ENCODE data around the gene ETF1.

- TF ChIP-seq CTCF (IDR thresholded peaks at IDR 0.05) (no peak), POLR2A (IDR thresholded peaks at IDR 0.05) (no peak)
Observed at GRCh38 chr5:138528744-138529469, 14.1 kb downstream of the ETF1 start.
